AG08395 (cell line): ENCODE data around the gene CHPT1.
A peak's percentile ranks its signal among the peaks of the same experiment; 100 is the strongest.
"Not testable (repeated sequence)": the region's sequence is repeated elsewhere in the genome, so short reads cannot be mapped to it uniquely, and the experiment has no call there.

Experiments used
- DNase-seq: peaks from one replicate; pipeline ENCODE4 v3.0.0; 2012; ENCODE audit warnings: mixed read lengths, low spot score

Gene CHPT1

GRCh38 chr12:101722392-101722791 lies 25.0 kb downstream of the CHPT1 start:
- no peak for DNase-seq

- DNase-seq = no peak
Observed at GRCh38 chr12:101727098-101727497, 29.7 kb downstream of the CHPT1 start.

GRCh38 chr12:101729842-101730241 lies 32.4 kb downstream of the CHPT1 start:
- no peak for DNase-seq

- no peak for DNase-seq
Observed at GRCh38 chr12:101732318-101732717, 34.9 kb downstream of the CHPT1 start.

- DNase-seq = no peak
Observed at GRCh38 chr12:101733166-101733565, 35.7 kb downstream of the CHPT1 start.

- not testable (repeated sequence) for DNase-seq
Observed at GRCh38 chr12:101734482-101734881, 37.0 kb downstream of the CHPT1 start.

- DNase-seq = no peak
Observed at GRCh38 chr12:101737476-101737875, 40.0 kb downstream of the CHPT1 start.

- no peak for DNase-seq
Observed at GRCh38 chr12:101738920-101739665, 41.7 kb downstream of the CHPT1 start, which contains the start of gene SYCP3. SYCP3 (minus strand) TSS chr12:101739462; CDS start chr12:101737935, 1,527 bp downstream.

GRCh38 chr12:101740566-101740965 lies 43.1 kb downstream of the CHPT1 start:
- no peak for DNase-seq

- DNase-seq = no peak
Observed at GRCh38 chr12:101740980-101741379, 43.5 kb downstream of the CHPT1 start.

- no peak for DNase-seq
Observed at GRCh38 chr12:101743242-101743641, 45.8 kb downstream of the CHPT1 start.

GRCh38 chr12:101743724-101744472 lies 46.5 kb downstream of the CHPT1 start:
- DNase-seq = no peak

- DNase-seq = no peak
Observed at GRCh38 chr12:101745481-101745880, 48.0 kb downstream of the CHPT1 start.

GRCh38 chr12:101746196-101746595 lies 48.8 kb downstream of the CHPT1 start:
- no peak for DNase-seq

GRCh38 chr12:101746661-101747060 lies 49.2 kb downstream of the CHPT1 start:
- DNase-seq = no peak

- DNase-seq = no peak
Observed at GRCh38 chr12:101747697-101748096, 50.3 kb downstream of the CHPT1 start.

- DNase-seq = no peak
Observed at GRCh38 chr12:101748907-101749306, 51.5 kb downstream of the CHPT1 start.

GRCh38 chr12:101749657-101750056 lies 52.2 kb downstream of the CHPT1 start:
- no peak for DNase-seq

GRCh38 chr12:101750152-101750551 lies 52.7 kb downstream of the CHPT1 start:
- no peak for DNase-seq

GRCh38 chr12:101759396-101760047 lies 62.1 kb downstream of the CHPT1 start:
- peak; percentile 67 for DNase-seq

GRCh38 chr12:101761350-101761749 lies 63.9 kb downstream of the CHPT1 start:
- no peak for DNase-seq

- no peak for DNase-seq
Observed at GRCh38 chr12:101761781-101762180, 64.3 kb downstream of the CHPT1 start.
